Dermis blood vessel endothelial cell (primary cell): ENCODE results near the gene SLC35F3. TPM values are rescaled to one million over a fixed set of nuclear protein-coding genes. Genes with fewer than 3 reads are reported as not detected.

Experiments used
- DNase-seq: peaks from one replicate; pipeline ENCODE4 v3.0.0; 2010
- total RNA-seq: library from RNA; depleted of rRNA; stranded (reverse); fragments of >200 nt; gene quantifications from 2 replicates; pipeline ENCODE4 v1.2.3, GENCODE V29; 2014

Gene SLC35F3
- total RNA-seq, 1 donor from 2014 or later: under 0.01 TPM

DNA sequence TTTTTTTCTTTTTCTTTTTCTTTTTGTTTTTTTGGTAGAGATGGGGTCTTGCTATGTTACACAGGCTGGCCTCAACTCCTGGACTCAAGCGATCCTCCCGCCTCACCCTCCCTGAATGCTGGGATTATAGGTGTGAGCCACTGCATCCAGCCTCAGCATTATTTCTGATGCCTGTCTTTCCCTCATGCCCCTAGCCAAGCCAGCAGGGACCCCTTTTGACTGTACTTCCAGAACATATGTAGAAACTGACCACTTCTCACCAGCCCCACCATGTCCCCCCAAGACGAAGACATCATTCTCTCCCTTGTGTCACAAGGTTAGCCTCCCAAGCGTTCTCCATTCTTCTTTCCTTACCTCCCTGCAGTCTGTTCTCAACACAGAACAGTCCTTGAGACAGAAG is 360.8 kb downstream of the SLC35F3 start:
- no peak for DNase-seq

- no peak for DNase-seq
Measured at GRCh38 chr1:234265861-234266260, 361.4 kb downstream of the SLC35F3 start.

DNA sequence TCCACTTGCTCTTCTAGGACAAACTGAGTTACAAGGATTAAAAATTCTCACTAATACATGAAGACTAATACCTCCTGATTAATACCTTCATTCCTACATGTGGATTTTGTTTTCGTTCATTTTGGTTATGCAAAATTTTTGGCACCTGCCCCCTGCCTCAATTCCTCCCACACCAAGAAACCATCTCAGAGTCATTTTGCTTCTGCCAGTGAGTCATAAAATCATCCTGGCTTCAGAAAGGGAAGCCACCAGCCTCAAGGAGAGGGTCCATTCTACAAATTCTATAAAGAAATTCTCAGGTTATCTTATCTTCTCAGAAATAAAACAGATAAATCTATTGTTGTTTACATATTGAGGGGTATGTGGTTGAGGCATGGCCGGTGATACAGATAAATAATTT is 365.6 kb downstream of the SLC35F3 start:
- DNase-seq: no peak

DNA sequence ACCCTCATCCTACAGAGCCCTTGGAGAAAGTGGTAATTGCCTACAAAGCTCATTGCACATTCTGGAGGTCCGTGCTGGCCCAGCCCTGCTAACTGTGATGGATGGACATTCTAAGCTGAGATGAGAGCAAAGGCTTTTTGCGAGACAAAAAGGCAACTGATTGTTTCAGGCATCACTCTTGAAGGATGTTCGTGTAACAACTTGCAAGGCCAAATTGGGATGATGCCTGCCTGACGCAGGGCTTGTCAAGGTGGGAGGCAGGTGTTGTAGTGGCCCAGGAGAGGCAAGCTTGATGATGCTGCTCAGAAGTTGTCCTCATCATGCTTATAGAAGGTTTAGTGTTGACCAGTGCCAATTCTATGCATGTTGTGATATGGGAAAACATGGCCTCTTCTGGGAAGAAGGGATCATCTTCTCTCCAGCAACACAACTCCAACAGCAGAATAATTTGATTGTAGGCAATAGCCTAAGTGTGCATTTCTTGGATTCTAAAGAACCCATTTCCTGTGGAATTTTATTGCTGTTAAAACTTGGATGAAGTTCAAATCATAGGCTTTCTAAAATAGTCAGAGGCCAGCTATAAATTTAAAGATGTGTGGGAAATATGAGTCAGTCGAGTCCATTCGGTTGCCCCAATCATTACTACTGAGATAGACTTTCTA is 366.2 kb downstream of the SLC35F3 start:
- peak; percentile 14 for DNase-seq

GRCh38 chr1:234271243-234271606 is 366.7 kb downstream of the SLC35F3 start:
- DNase-seq: no peak

DNA sequence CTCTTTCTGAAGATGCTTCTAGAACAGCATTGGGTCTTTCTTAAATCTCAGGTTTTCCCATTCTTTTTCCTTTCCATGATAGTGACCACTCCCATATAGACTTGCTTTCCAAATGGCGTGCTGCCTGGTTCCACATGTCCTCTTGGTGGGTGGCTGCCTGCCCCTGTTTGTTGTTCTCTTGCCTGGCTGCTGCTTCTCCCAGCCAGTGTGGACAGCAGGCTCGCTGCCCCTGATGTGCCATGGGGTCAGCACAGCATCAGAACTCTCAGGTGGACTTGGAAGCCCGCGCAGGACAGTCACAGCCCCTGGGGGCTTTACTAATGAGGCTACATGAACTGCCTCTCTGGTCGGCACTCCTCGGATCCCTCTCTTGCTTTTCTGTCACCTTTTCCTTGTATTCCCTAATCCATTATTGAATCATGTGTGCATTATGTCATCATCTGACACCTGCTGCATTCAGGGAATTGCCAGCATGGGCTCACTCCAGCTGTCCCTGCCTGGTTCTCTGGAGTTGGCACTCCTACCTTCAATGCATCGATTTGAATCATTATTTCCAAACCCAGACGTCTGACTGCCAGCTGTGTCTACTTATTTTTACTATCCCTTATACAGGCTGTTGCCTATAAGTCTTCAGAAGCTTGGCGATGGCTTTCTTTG is 368.3 kb downstream of the SLC35F3 start:
- DNase-seq: no peak

GRCh38 chr1:234273981-234274380 is 369.5 kb downstream of the SLC35F3 start:
- no peak for DNase-seq

- no peak for DNase-seq
Measured at GRCh38 chr1:234276151-234276788, 371.8 kb downstream of the SLC35F3 start.

- no peak for DNase-seq
Measured at GRCh38 chr1:234277161-234277868, 372.8 kb downstream of the SLC35F3 start.

- DNase-seq: no peak
Measured at GRCh38 chr1:234279021-234279420, 374.5 kb downstream of the SLC35F3 start.

- DNase-seq: no peak
Measured at GRCh38 chr1:234280500-234280899, 376.0 kb downstream of the SLC35F3 start.

GRCh38 chr1:234281826-234282489 is 377.5 kb downstream of the SLC35F3 start:
- no peak for DNase-seq

GRCh38 chr1:234286206-234286605 is 381.7 kb downstream of the SLC35F3 start:
- DNase-seq: no peak

- no peak for DNase-seq
Measured at GRCh38 chr1:234288946-234289345, 384.5 kb downstream of the SLC35F3 start.

- DNase-seq: no peak
Measured at GRCh38 chr1:234289538-234290305, 385.2 kb downstream of the SLC35F3 start.

- no peak for DNase-seq
Measured at GRCh38 chr1:234292011-234292410, 387.5 kb downstream of the SLC35F3 start.

DNA sequence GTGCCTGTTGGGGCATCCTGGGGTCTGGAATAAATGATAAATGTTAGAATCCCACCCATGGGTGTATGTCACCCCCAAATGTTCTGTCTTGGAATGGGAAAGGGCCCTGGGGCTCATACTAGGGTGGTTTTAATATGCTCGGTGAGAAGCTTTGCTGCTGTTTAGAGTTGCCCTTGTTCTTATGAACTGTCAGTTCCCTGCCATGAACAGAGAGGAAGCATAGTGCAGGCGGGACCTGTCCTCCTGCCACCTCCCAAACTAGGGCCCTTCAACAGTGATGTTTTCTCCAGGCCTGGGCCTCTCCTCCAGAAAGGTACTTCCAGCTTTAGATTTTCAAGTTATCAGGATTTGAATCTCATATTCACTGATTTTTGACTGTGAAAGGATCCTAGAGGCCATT is 388.1 kb downstream of the SLC35F3 start:
- no peak for DNase-seq

- DNase-seq: no peak
Measured at GRCh38 chr1:234294109-234294817, 389.8 kb downstream of the SLC35F3 start.

DNA sequence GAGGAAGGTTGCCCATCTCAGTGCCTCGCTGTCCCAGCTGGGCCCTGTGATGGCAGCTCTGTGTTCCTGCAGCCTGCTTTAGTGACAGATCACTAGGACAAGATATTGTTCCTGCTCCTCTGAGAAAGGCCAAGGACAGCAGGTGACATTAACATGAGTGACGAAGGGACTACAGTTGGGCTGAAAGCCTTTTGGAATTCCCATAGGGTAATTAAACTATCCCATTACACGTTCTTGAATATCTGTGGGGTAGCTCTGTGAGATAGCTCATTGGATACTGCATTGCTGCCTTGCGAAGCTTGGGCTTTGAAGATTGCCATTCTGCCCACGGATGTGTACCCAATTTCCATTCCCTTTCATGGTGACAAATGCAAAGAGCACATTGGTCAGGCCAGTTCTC is 390.6 kb downstream of the SLC35F3 start:
- DNase-seq: no peak

GRCh38 chr1:234295626-234296025 is 391.1 kb downstream of the SLC35F3 start:
- no peak for DNase-seq

GRCh38 chr1:234296496-234296895 is 392.0 kb downstream of the SLC35F3 start:
- DNase-seq: no peak
